ENCODE results near the gene EYA2. TPM values are rescaled to one million over a fixed set of nuclear protein-coding genes. Genes with fewer than 3 reads are reported as not detected.

Gene EYA2
- total RNA-seq, 4 donors from 2014 or later = 0.47 to 4.1 (median 2.2) TPM

DNA sequence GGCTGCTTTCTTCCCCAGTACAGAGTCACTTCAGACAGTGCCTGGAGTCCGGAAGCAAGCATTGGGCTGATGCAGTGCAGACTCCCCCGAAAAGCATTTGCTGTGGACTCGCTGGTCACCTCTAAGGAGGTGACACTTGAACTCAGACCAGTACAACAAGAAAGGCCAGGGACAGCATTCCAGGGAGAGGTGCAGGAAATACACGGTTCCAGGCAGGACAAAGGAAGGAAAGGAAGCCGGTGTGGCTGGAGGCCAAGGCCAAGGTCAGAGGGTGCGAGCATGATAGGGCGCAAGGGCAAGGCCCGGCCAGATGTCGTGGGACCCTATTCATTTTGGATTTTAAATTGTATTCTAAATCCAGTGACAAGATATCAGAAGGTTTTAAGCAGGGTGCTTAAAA, 300.9 kb downstream of the EYA2 start:
- no peak for ATAC-seq
- H3K9me3 ChIP-seq = no peaks in the 10 kb centered on the region
- peaks cover 0 to 9% (median 0%) of the 10 kb centered on the region in 3 donors for H3K4me1 ChIP-seq
- H3K36me3 ChIP-seq = no peaks in the 10 kb centered on the region
- TF ChIP-seq EP300 (IDR thresholded peaks at IDR 0.05) = no peak
- no peak for TF ChIP-seq POLR2A (IDR thresholded peaks at IDR 0.05)
- TF ChIP-seq, protein P1, sequence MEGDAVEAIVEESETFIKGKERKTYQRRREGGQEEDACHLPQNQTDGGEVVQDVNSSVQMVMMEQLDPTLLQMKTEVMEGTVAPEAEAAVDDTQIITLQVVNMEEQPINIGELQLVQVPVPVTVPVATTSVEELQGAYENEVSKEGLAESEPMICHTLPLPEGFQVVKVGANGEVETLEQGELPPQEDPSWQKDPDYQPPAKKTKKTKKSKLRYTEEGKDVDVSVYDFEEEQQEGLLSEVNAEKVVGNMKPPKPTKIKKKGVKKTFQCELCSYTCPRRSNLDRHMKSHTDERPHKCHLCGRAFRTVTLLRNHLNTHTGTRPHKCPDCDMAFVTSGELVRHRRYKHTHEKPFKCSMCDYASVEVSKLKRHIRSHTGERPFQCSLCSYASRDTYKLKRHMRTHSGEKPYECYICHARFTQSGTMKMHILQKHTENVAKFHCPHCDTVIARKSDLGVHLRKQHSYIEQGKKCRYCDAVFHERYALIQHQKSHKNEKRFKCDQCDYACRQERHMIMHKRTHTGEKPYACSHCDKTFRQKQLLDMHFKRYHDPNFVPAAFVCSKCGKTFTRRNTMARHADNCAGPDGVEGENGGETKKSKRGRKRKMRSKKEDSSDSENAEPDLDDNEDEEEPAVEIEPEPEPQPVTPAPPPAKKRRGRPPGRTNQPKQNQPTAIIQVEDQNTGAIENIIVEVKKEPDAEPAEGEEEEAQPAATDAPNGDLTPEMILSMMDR (IDR thresholded peaks at IDR 0.05) = no peak
- no peak for TF ChIP-seq POLR2AphosphoS5 (IDR thresholded peaks at IDR 0.05)
- H3K4me3 ChIP-seq = no peak overlapping the region
- no peaks in the 10 kb centered on the region for H3K27me3 ChIP-seq
- WGBS, 2 donors (ENCODE audit: low coverage in 1 of 2) = 67 to 73% methylated on average over 5 to 8 of the region's 9 CpGs
- H3K27ac ChIP-seq = no peak overlapping the region

DNA sequence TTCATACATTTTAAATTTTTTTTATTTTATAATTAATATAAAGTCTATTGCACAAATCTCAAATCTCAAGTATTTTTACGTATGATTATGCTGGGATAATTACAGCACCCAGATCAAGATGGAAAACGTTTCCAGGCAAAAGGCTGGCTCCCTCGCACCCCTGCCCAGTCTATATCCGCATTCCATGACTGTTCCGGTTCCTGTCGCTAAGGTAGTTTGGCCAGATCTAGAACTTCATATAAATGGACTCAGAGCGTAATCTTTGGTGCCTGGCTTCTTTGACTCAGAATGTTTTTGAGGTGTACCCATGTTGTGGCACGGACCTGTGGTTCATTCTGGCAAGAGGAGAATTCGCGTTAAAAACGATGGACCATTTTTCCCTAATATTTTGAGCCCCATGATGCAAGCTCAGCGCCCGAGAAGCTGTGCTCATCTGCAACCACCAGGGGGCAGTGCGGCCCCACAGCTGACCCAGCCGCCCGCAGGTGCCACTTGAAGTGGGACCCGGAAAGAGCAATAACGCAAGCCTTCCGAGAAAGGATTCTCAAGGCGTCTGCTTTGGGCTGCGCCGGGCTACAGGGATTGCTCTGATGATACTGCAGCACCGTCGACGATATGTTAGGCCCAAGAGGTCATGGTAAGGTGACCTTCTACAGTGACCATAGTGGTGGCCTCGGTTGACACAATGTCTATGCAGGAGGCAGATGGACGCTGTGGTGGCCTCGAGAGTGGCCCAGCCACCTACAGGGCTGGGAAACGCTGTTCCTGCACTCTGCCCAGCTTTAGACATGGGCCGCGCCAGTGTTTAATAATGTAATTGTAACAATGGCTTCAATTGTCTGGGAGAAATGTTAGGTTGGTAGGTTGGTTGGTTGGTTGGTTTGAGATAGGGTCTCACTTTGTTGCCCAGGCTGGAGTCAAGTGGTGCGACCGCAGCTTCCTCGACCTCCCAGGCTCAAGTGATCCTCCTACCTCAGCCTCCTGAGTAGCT, 301.7 kb downstream of the EYA2 start:
- TF ChIP-seq POLR2AphosphoS5 (IDR thresholded peaks at IDR 0.05) (peak; percentile 48), EP300 (IDR thresholded peaks at IDR 0.05) (no peak), POLR2A (IDR thresholded peaks at IDR 0.05) (no peak)
- TF ChIP-seq, protein P1 (IDR thresholded peaks at IDR 0.05) = peak; percentile 93 to 98 (median 96)

DNA sequence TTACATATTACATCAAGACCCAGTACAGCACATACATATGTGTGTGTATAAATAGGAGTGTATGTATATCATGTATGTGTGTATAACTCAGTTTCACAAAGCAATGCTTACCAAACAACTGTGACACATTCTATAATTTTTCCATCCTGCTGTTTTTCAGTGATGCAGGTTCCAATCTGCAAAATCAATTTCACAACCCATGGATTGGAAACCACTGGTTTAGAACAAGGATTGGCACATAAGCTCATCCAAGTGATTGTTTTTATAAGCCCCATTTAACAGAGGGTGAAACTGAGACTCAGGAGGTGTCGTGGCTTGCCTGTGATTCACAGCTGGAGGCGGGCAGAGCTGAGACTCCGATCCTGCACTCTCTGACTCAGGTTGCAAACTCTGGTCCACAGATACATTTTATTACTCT, 303.6 kb downstream of the EYA2 start:
- no peaks in the 10 kb centered on the region for H3K9me3 ChIP-seq
- peaks cover 0 to 9% (median 0%) of the 10 kb centered on the region in 3 donors for H3K4me1 ChIP-seq
- H3K27me3 ChIP-seq = no peaks in the 10 kb centered on the region
- H3K4me3 ChIP-seq = no peak overlapping the region
- no peaks in the 10 kb centered on the region for H3K36me3 ChIP-seq
- H3K27ac ChIP-seq = no peak overlapping the region
- TF ChIP-seq POLR2AphosphoS5 (IDR thresholded peaks at IDR 0.05) (no peak), POLR2A (IDR thresholded peaks at IDR 0.05) (no peak), EP300 (IDR thresholded peaks at IDR 0.05) (no peak)
- TF ChIP-seq, protein P1 (IDR thresholded peaks at IDR 0.05) = no peak
- 80 to 83% methylated on average over 1 to 3 of the region's 3 CpGs for WGBS, 2 donors (ENCODE audit: low coverage in 1 of 2)
- ATAC-seq = no peak

More for the DNA sequence above, 301.7 kb downstream of the EYA2 start:
- peak; percentile 77 for ATAC-seq
- Histone ChIP-seq H3K36me3 (no peaks in the 10 kb centered on the region), H3K27me3 (no peaks in the 10 kb centered on the region), H3K4me1 (peaks cover 0 to 9% (median 0%) of the 10 kb centered on the region in 3 donors), H3K4me3 (no peak overlapping the region), H3K27ac (no peak overlapping the region), H3K9me3 (no peaks in the 10 kb centered on the region)
- 40 to 66% methylated on average over 5 to 19 of the region's 34 CpGs for WGBS, 2 donors (ENCODE audit: low coverage in 1 of 2)

DNA sequence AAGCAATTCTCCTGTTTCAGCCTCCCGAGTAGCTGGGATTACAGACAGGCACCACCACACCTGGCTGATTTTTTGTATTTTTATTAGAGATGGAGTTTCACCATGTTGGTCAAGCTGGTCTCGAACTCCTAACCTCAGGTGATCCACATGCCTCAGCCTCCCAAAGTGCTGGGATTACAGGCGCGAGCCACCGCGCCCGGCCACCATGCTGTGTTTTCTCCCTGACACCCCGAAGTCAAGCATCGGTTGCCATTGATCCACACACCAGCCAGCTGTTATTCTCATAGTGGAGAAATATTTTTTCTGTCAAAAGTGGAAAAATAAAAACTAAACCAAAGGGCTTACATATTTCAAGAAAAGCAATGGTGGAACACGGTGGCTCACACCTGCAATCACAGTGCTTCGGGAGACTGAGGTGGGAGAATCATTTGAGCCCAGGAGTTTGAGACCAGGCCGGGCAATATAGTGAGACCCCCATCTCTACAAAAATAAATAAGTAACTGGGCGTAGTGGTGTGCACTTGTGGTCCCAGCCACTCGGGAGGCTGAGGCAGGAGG, 304.4 kb downstream of the EYA2 start:
- WGBS, 2 donors (ENCODE audit: low coverage in 1 of 2) = 90 to 100% methylated on average over 4 to 5 of the region's 14 CpGs
- Histone ChIP-seq H3K27me3 (no peaks in the 10 kb centered on the region), H3K36me3 (no peaks in the 10 kb centered on the region), H3K4me3 (no peak overlapping the region), H3K4me1 (peaks cover 0 to 9% (median 0%) of the 10 kb centered on the region in 3 donors), H3K9me3 (no peaks in the 10 kb centered on the region), H3K27ac (no peak overlapping the region)
- TF ChIP-seq POLR2AphosphoS5 (IDR thresholded peaks at IDR 0.05) (no peak), POLR2A (IDR thresholded peaks at IDR 0.05) (no peak), EP300 (IDR thresholded peaks at IDR 0.05) (no peak)
- TF ChIP-seq, protein P1 (IDR thresholded peaks at IDR 0.05) = no peak
- ATAC-seq = no peak

Data from gastroesophageal sphincter (tissue), 4 donors.